Mesothelial cell of epicardium (in vitro differentiated cells): ENCODE measurements around the gene AZI2. TPM values are rescaled to one million over a fixed set of nuclear protein-coding genes. Genes with fewer than 3 reads are reported as not detected.

ENCODE experiments used
- DNase-seq, 2 experiments: peaks; one replicate each; pipeline ENCODE4 v3.0.0; 2021; ENCODE audit warnings: low spot score in 2 of 2; ENCODE audit not compliant: unreplicated experiment in 2 of 2
- H3K27ac Mint-ChIP-seq: 2 replicates; pipeline ENCODE4 v1.8.0; 2021; ENCODE audit warnings: mixed read lengths
- H3K27me3 Mint-ChIP-seq: 2 replicates; pipeline ENCODE4 v1.8.0; 2021; ENCODE audit warnings: low read depth, mixed read lengths
- H3K36me3 Mint-ChIP-seq: 2 replicates; pipeline ENCODE4 v1.8.0; 2021; ENCODE audit warnings: mixed read lengths
- H3K4me1 Mint-ChIP-seq: 2 replicates; pipeline ENCODE4 v1.8.0; 2021; ENCODE audit warnings: mixed read lengths
- H3K4me3 Mint-ChIP-seq: 2 replicates; pipeline ENCODE4 v1.8.0; 2021; ENCODE audit warnings: mild to moderate bottlenecking, moderate library complexity, mixed read lengths
- H3K9me3 Mint-ChIP-seq: 2 replicates; pipeline ENCODE4 v1.8.0; 2021; ENCODE audit warnings: mixed read lengths
- CTCF ChIP-seq: fragments of 200-600 bp; sonication (generic); IDR thresholded peaks from one replicate; pipeline ENCODE4 v1.5.0; 2021; ENCODE audit warnings: antibody characterized with exemption; ENCODE audit not compliant: unreplicated experiment
- total RNA-seq: library from RNA; stranded (reverse); gene quantifications from 3 replicates; pipeline ENCODE4 v1.2.1, GENCODE V29; 2021

Gene AZI2
- total RNA-seq, 1 donor from 2014 or later, result 63.8 TPM

DNA sequence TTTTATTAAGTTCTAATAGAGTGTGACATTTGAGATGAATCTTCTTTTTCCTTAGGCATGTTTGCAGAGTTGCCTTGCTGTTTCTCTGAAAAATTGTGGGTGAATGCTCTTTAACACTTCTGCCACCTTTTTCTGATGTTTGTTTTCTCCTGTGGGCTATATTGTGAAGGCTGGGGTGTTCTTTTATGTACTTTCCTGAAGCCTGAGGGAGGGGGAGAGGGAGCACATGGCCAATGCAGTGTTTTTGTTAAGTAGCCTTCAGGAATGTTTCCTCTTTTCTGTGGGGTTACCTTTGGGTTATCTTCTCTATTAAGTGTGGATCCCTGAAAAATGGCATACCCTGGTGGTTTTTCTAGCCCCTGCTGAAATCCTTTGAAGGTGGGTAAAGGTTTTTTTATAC, 57.0 kb downstream of the AZI2 start:
- no peaks in the 10 kb centered on the region for H3K27me3 Mint-ChIP-seq
- no peak for DNase-seq
- no peak overlapping the region for H3K4me3 Mint-ChIP-seq
- no peak for TF ChIP-seq CTCF
- H3K27ac Mint-ChIP-seq, result no peak overlapping the region
- H3K9me3 Mint-ChIP-seq, result peaks cover 3% of the 10 kb centered on the region
- H3K36me3 Mint-ChIP-seq, result peaks cover 6% of the 10 kb centered on the region
- H3K4me1 Mint-ChIP-seq, result peaks cover 7% of the 10 kb centered on the region

GRCh38 chr3:28290863-28291300, 57.7 kb downstream of the AZI2 start:
- H3K4me1 Mint-ChIP-seq, result peaks cover 7% of the 10 kb centered on the region
- H3K9me3 Mint-ChIP-seq, result peaks cover 3% of the 10 kb centered on the region
- no peak for TF ChIP-seq CTCF
- DNase-seq, result no peak
- no peak overlapping the region for H3K4me3 Mint-ChIP-seq
- H3K27ac Mint-ChIP-seq, result no peak overlapping the region
- H3K36me3 Mint-ChIP-seq, result peaks cover 6% of the 10 kb centered on the region
- no peaks in the 10 kb centered on the region for H3K27me3 Mint-ChIP-seq

- Mint-ChIP-seq H3K9me3 (peaks cover 3% of the 10 kb centered on the region), H3K36me3 (peaks cover 6% of the 10 kb centered on the region), H3K27me3 (no peaks in the 10 kb centered on the region), H3K4me3 (no peak overlapping the region), H3K27ac (no peak overlapping the region), H3K4me1 (peaks cover 6% of the 10 kb centered on the region)
- no peak for DNase-seq
- no peak for TF ChIP-seq CTCF
Observed at GRCh38 chr3:28287046-28287445, 61.6 kb downstream of the AZI2 start.

- DNase-seq, result no peak
- TF ChIP-seq CTCF, result peak; percentile 52
- peaks cover 2% of the 10 kb centered on the region for H3K4me1 Mint-ChIP-seq
- H3K9me3 Mint-ChIP-seq, result peaks cover 3% of the 10 kb centered on the region
- H3K27ac Mint-ChIP-seq, result no peak overlapping the region
- no peaks in the 10 kb centered on the region for H3K27me3 Mint-ChIP-seq
- peaks cover 5% of the 10 kb centered on the region for H3K36me3 Mint-ChIP-seq
- H3K4me3 Mint-ChIP-seq, result no peak overlapping the region
Observed at GRCh38 chr3:28286595-28286994, 62.0 kb downstream of the AZI2 start.

DNA sequence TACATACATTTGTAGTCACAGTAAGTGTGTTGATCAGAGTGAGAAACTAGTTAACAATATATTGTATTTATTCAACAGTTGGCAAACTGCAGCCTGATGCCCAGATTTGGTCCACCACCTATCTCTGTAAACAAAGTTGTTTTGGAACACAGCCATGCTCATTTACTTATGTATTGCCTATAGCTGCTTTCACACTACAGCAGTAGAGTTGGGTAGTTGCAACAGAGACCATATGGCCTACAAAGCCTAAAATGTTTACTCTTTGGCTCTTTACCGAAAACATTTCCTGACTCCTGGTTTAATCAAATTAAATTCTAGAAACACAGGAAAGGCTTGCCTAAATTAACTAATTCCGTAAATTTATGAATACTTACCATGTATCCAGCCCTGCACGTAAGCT, 67.8 kb downstream of the AZI2 start:
- Mint-ChIP-seq H3K27ac (no peak overlapping the region), H3K36me3 (peaks cover 2% of the 10 kb centered on the region), H3K4me3 (no peak overlapping the region), H3K4me1 (no peaks in the 10 kb centered on the region), H3K9me3 (no peaks in the 10 kb centered on the region), H3K27me3 (no peaks in the 10 kb centered on the region)
- TF ChIP-seq CTCF, result no peak
- DNase-seq, result no peak

DNA sequence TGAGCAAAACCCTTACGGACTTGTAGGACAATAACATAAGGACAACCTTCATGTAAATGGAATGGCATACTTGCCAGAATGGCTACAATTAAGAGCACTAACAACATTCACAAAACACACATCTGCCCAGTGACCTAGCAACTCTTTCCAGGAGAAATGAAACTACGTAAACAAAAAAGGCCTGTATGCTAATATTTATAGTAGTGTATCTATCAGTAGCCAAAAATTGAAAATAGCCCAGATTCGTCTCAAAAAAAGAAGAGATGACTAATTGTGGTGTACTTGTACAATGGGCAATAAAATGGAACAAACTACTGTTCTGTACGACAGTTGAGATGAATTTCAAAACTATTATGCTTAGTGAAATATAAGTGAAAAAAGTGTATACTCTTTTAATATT, 68.9 kb downstream of the AZI2 start:
- TF ChIP-seq CTCF, result no peak
- no peaks in the 10 kb centered on the region for H3K4me1 Mint-ChIP-seq
- no peak for DNase-seq
- H3K9me3 Mint-ChIP-seq, result peaks cover 2% of the 10 kb centered on the region
- no peak overlapping the region for H3K4me3 Mint-ChIP-seq
- H3K36me3 Mint-ChIP-seq, result peaks cover 9% of the 10 kb centered on the region
- no peaks in the 10 kb centered on the region for H3K27me3 Mint-ChIP-seq
- H3K27ac Mint-ChIP-seq, result no peak overlapping the region
